ENCODE data around the gene RRAGB.
"Not testable (repeated sequence)": the region's sequence is repeated elsewhere in the genome, so short reads cannot be mapped to it uniquely, and the experiment has no call there.

The RRAGB gene

GRCh38 chrX:55717521-55718497 lies at the start of gene RRAGB:
Gene RRAGB (plus strand): TSS chrX:55717749. CDS start chrX:55718328, 579 bp downstream.
- DNase-seq, result peak; percentile 98

GRCh38 chrX:55668084-55668483 lies 49.5 kb upstream of the RRAGB start:
- no peak for DNase-seq

- not testable (repeated sequence) for DNase-seq
These were observed 29.0 kb upstream of the RRAGB start for GRCh38 chrX:55688579-55688978.

GRCh38 chrX:55695227-55696018 lies 22.1 kb upstream of the RRAGB start:
- no peak for DNase-seq

- DNase-seq, result no peak
These were observed 20.2 kb upstream of the RRAGB start for GRCh38 chrX:55697381-55697780.

- no peak for DNase-seq
These were observed 14.9 kb upstream of the RRAGB start for GRCh38 chrX:55702671-55703070.

- not testable (repeated sequence) for DNase-seq
These were observed 14.1 kb upstream of the RRAGB start for GRCh38 chrX:55703436-55703835.

GRCh38 chrX:55705066-55705465 lies 12.5 kb upstream of the RRAGB start:
- not testable (repeated sequence) for DNase-seq

GRCh38 chrX:55709735-55710134 lies 7.8 kb upstream of the RRAGB start:
- DNase-seq, result peak; percentile 37

- DNase-seq, result no peak
These were observed 6.8 kb upstream of the RRAGB start for GRCh38 chrX:55710701-55711100.

GRCh38 chrX:55713631-55714030 lies 3.9 kb upstream of the RRAGB start:
- DNase-seq, result no peak

GRCh38 chrX:55714161-55714560 lies 3.4 kb upstream of the RRAGB start:
- peak; percentile 32 for DNase-seq

- peak; percentile 1 for DNase-seq
These were observed 1.7 kb upstream of the RRAGB start for GRCh38 chrX:55715847-55716246.

GRCh38 chrX:55716937-55717336 lies 612 bp upstream of the RRAGB start:
- DNase-seq, result no peak

GRCh38 chrX:55731826-55732225 lies 14.3 kb downstream of the RRAGB start:
- peak; percentile 4 for DNase-seq

GRCh38 chrX:55738969-55739368 lies 21.4 kb downstream of the RRAGB start:
- no peak for DNase-seq

GRCh38 chrX:55742649-55743048 lies 25.1 kb downstream of the RRAGB start:
- no peak for DNase-seq

- not testable (repeated sequence) for DNase-seq
These were observed 30.9 kb downstream of the RRAGB start for GRCh38 chrX:55748463-55748862.

- DNase-seq, result no peak
These were observed 32.7 kb downstream of the RRAGB start for GRCh38 chrX:55750256-55750655.

GRCh38 chrX:55754861-55755294 lies 37.3 kb downstream of the RRAGB start:
- DNase-seq, result no peak

- no peak for DNase-seq
These were observed 40.5 kb downstream of the RRAGB start for GRCh38 chrX:55758033-55758432.

GRCh38 chrX:55759478-55759877 lies 41.9 kb downstream of the RRAGB start:
- DNase-seq, result no peak

- DNase-seq, result no peak
These were observed 49.6 kb downstream of the RRAGB start for GRCh38 chrX:55767100-55767499.

GRCh38 chrX:55774419-55774818 lies 56.9 kb downstream of the RRAGB start:
- not testable (repeated sequence) for DNase-seq
